HG02943 (cell line): Measurements from ENCODE around the gene KCTD4.

Experiments
- ATAC-seq: cut with Tn5 transposase; IDR thresholded peaks from one replicate; pipeline ENCODE4 v1.9.1; 2021; ENCODE audit warnings: mild to moderate bottlenecking, low read depth, moderate library complexity; ENCODE audit not compliant: unreplicated experiment

Gene KCTD4

DNA sequence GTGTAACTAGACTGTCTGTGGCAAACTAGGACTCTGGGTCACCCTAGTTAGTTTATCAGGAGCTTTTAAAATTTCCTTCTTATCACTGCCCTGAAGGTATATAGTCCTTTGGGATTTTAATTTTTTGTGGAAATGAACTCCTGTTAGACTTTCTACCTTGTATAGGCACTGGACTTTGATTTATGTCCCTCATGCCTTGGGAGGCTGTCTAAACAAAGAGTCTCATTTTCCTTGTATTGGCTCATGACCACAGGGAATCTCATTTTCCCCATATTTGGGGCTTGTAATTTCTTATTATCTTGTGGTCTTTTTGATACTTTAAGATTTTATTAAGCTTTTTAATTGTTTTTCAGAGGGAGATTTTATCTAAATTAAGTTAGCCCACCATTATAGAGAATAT lies 21.4 kb downstream of the KCTD4 start:
- ATAC-seq, result no peak

DNA sequence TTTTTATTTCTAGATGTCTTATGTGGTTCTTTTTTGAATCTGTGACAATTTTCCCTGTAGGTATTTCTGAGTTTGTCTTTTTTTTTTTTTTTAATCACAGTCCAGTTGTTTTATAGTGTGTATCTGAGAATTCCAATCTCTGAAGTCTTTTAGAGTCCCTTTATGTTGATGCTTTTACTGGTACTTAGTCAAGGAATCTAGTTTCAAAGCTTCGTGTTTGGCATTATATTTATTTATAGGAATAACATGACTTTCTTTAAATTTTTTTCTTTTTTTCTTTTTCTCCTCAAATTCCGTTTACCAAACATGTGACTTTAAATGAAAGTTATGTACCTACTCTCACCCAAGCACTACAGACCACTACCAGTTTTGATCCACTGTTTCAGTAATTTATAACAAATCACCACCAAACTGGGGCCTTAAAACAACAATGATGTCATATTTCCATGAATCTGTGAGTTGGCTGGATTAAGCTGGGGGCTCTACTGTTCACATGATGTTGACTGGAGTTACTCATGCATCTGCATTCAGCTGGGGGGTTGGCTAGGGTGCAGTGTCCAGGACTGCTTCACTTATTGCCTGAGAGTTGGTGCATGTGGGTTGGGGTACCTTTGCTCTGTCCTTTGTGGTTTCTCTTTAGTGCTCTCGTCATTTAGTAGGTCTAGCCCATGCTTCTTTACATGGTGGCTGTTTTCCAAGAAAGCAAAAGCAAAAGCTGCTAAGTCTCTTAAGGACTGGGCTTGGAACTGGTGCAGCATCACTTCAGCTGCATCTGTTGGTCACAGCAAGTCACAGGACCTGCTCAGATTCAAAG lies 22.3 kb downstream of the KCTD4 start:
- ATAC-seq, result no peak

DNA sequence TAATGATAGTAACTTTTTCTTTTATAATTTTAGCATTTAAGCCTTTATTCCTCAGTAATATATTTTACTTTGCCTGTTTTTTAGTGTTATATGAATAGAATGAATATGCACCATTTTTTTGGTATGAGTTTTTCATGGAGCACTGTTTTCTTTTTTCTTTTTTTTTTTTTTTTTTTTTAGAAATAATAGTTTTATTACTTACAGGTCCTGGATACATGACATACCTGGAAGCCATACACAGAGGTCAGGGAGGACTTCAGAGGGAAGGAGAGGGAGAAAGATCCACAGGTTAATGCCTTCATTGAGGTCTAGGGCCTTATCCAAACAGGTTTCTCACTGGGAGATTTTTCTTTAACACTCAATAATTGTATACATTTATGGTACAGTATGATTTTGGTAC lies 26.4 kb downstream of the KCTD4 start:
- ATAC-seq, result no peak

DNA sequence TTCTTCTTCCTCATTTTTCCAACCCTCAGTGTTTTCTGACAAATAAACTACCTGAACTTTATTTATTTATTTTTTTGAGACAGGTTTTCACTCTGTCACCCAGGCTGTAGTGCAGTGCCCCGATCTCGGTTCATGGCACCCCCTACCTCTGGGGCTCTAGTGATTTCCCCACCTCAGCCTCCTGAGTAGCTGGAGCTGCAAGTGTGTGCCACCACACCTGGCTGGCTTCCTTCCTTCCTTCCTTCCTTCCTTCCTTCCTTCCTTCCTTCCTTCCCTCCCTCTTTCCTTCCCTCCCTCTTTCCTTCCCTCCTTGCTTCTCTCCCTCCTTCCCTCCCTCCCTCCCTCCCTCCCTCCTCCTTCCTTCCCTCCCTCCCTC lies 32.3 kb downstream of the KCTD4 start:
- ATAC-seq, result no peak

DNA sequence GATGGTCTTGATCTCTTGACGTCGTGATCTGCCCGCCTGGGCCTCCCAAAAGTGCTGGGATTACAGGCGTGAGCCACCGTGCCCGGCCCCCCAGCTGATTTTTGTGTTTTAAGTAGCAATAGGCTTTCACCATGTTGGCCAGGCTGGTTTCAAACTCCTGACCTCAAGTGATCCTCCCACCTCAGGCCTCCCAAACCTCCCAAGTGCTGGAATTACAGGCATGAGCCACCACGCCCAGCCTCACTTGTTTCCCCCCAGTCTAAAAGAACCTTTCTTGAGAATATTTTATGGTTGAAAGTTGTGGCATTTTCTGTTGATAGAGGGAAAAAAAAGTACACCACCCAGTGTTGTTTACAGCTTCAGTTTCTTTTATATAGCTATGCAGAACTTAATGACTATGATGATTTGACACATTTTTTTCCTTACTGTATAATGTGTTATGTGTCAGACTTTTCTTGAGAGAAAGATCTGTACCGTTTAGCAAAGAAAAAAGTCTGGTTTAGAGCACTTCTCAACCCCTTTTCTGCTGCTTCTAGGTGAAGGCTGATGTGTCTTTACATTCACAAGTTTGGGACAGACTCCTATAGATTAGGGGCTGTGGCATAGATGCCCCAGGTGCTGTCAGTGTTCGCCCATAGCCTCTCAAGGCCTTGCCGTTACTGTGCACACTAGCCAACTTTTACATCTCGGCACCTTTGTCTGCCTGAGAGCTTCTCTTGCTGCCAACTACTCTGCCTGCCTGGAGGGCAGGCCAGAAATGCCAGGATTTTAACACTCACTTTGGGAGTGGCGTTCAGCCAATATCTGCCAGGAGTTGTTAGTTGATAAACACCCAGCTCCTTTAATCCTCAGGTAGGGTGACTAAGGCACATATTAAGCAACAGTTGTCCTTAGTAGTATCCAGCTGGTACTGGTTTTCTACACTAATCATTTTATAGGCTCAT lies 33.0 kb downstream of the KCTD4 start:
- ATAC-seq, result no peak

DNA sequence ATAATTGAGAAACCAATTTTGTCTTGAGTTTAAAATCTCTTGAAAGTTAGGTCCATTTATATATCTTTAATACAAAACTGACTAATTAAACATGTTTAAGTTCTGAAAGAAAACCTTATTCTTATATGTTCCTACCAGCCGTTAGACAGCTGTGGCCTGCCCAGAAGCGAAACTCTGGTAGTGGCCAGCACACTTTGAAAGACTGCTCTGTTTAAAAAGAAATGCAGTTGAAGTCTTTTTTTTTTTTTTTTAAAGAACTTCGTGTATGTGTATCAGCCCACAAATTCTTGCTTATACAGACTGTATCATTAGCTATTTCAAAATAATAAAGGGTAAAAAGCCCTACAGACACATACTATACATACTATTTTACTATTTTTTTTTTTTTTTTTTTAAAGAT lies 34.0 kb downstream of the KCTD4 start:
- ATAC-seq, result no peak

DNA sequence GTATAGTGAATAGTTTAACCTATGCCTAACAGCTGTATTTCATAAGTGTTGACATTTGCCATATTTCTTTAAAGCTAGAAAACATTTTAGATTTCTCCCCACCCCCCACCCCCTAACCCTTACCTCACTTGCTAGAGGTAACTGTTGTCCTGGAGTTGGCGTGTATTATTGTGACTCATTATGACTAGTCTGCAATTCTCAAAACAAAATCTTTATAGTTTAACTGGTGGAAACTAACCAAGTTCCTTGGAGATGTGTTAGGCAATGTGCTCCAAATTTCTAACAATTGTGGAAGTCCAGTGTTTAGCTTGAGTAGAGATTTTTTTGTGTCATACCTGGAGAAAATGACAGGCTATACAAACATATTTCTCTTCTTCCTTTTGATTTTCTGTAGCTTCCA lies 38.0 kb downstream of the KCTD4 start:
- no peak for ATAC-seq

DNA sequence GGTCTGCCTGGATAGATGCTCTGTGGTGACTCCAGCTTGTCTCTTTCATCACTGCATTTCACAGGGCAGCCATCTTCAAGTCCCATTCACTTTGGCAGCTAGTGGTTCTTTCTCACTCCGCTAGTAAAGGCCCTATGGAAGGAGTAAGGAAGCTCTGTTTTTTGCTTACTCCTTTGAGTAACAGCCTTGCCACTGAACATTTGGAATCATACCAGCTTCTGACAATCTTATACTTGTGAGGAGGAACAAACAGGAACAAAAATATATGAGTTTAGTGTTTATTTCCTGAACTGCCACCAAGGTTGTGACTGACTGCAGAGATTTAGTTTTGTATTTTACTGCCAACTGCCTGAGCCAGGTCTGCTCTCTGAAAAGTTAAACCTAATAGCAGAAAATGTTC lies 38.7 kb downstream of the KCTD4 start:
- no peak for ATAC-seq

DNA sequence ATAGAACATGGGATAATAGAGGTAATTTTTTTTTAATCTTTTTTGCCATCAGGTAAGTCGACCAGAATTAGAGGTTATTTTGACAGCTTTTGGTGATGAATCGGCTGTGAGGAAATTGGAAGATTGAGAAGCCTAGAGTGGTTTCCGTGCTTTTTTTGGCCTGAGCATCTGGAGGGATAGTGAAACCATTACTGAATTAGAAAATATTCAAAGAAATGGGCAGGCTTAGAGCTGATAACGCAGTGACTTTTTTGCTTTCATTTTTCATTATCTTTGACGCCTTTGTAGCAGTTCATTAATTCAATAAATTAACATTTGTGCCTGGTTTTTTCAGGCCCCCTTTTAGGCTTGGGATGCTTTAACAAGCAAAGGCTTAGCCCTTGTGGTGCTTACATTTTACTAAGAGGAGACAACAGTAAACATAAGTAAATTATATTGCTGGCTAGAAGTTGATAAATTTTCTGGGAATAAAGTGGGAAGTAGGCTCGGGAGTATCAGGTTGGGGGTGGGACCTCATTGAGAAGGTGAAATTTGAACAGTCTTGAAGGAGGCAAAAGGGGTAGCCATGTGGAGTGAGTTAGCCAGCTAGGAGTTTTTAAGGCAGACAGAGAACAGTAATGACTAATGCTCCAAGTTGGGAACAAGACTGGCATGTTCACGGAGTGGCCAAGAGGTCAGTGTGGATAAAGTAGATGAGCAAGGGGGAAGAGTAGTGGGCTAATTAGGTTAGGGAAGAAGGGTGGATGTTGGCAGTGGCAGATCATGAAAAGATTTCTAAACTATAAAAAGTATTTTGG lies 44.1 kb downstream of the KCTD4 start:
- no peak for ATAC-seq

DNA sequence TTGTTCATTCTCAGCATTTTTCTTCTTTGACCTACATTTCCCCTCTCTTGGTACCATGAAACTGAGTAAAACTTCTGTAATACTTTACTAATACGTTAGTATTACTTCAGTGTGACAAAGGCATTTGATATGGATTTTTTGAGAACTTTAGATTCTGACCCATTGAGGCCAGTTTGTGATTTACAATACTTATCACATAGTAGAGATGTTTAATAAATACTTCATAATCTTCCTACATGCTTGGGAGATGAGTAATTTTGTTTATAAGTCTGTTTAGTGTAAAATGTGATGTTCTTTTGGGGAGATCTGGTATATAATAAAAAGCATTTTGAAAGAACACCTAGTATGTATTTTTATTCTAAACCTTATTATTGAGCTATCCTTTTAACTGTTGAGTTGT lies 50.9 kb downstream of the KCTD4 start:
- no peak for ATAC-seq

DNA sequence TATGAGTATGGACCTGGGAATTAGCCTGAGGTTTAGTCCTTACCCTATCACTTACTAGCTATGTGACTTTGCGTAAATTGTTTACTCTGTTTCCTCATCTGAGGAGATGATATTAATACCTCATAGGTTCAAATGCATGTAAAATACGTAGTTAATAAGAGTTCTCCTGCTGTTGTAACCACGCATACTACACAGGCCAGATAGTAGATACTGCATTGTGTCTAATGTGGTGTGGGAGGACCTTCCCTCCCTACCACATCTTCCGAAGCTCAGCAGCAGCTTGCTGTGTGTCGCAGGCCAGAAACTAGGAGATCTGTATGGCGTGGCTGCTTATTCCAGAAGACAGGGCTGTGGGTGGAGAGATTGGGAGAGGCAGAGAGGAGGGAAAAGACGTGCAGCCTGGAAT lies 57.5 kb downstream of the KCTD4 start:
- no peak for ATAC-seq
